Measurements from ENCODE around the gene RNF13.
"Not testable (repeated sequence)": the region's sequence is repeated elsewhere in the genome, so short reads cannot be mapped to it uniquely, and the experiment has no call there.

Gene RNF13

GRCh38 chr3:149902498-149903139 is 89.6 kb downstream of the RNF13 start:
- no peak for DNase-seq

- no peak for DNase-seq
Observed at GRCh38 chr3:149906036-149906435, 93.0 kb downstream of the RNF13 start.

- no peak for DNase-seq
Observed at GRCh38 chr3:149908424-149908957, 95.5 kb downstream of the RNF13 start.

- DNase-seq, result no peak
Observed at GRCh38 chr3:149909923-149910322, 96.9 kb downstream of the RNF13 start.

GRCh38 chr3:149917124-149917667 is 104.2 kb downstream of the RNF13 start:
- peak in 1 of 2 donors; percentile 30 for DNase-seq

GRCh38 chr3:149919509-149919908 is 106.5 kb downstream of the RNF13 start:
- no peak for DNase-seq

GRCh38 chr3:149920119-149920518 is 107.1 kb downstream of the RNF13 start:
- no peak for DNase-seq

- no peak for DNase-seq
Observed at GRCh38 chr3:149933008-149933407, 120.0 kb downstream of the RNF13 start.

GRCh38 chr3:149933858-149934257 is 120.8 kb downstream of the RNF13 start:
- no peak for DNase-seq

GRCh38 chr3:149934524-149934923 is 121.5 kb downstream of the RNF13 start:
- peak in 1 of 2 donors; percentile 13 for DNase-seq

GRCh38 chr3:149936812-149937230 is 123.8 kb downstream of the RNF13 start:
- no peak for DNase-seq

- not testable (repeated sequence) for DNase-seq
Observed at GRCh38 chr3:149938392-149939055, 125.5 kb downstream of the RNF13 start.

- DNase-seq, result no peak
Observed at GRCh38 chr3:149941186-149941585, 128.2 kb downstream of the RNF13 start.

- DNase-seq, result no peak
Observed at GRCh38 chr3:149941946-149942345, 128.9 kb downstream of the RNF13 start.

GRCh38 chr3:149942409-149942808 is 129.4 kb downstream of the RNF13 start:
- DNase-seq, result no peak

GRCh38 chr3:149943966-149944365 is 131.0 kb downstream of the RNF13 start:
- DNase-seq, result not testable (repeated sequence)

- DNase-seq, result peak; percentile 40 to 61
Observed at GRCh38 chr3:149947231-149947630, 134.2 kb downstream of the RNF13 start.

- DNase-seq, result no peak
Observed at GRCh38 chr3:149949181-149949580, 136.2 kb downstream of the RNF13 start.

- no peak for DNase-seq
Observed at GRCh38 chr3:149954812-149955211, 141.8 kb downstream of the RNF13 start.

- no peak for DNase-seq
Observed at GRCh38 chr3:149955449-149955848, 142.4 kb downstream of the RNF13 start.

GRCh38 chr3:149957361-149958125 is 144.5 kb downstream of the RNF13 start:
- no peak for DNase-seq

- no peak for DNase-seq
Observed at GRCh38 chr3:149958171-149958796, 145.3 kb downstream of the RNF13 start.

- DNase-seq, result no peak
Observed at GRCh38 chr3:149959443-149959842, 146.4 kb downstream of the RNF13 start.
